Fibroblast of lung (primary cell): ENCODE data around the gene PRRX1.

ENCODE experiments used
- EZH2 ChIP-seq: IDR thresholded peaks from 2 replicates; pipeline ENCODE4 v1.5.1; 2012; ENCODE audit warnings: low read length, control low read depth, mild to moderate bottlenecking; ENCODE audit errors: missing control alignments
- TF ChIP-seq, protein P1 (sequence below), 2 donors: IDR thresholded peaks in 1 of 2; conservative IDR thresholded peaks in 1 of 2; 1 replicate in 1 of 2; 2 replicates in 1 of 2; pipeline ENCODE4 v1.5.1; 2011 to 2012; ENCODE audit warnings: low read length in 2 of 2, control low read depth in 1 of 2, inconsistent platforms in 1 of 2, low read depth in 1 of 2, mild to moderate bottlenecking in 1 of 2

DNA sequence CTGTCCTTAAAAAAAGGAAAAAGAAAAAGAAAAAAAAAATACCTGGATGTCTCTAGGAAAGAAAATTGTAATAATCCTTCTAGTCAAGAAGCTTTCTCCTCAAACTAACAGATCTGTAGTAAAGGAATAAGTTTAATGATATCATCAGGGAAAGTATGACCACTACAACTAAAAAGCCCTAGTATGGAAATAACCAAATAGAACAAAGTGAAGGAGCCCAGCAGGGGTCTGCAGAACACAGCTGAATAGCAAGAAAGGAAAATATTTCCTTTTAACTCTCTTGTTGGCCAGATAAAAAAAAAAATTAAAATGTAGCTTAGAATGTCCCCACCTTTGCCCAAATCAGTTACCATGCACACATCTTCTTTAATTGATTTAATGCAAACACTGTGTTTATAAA lies 43.2 kb downstream of the PRRX1 start:
- TF ChIP-seq, protein P1, sequence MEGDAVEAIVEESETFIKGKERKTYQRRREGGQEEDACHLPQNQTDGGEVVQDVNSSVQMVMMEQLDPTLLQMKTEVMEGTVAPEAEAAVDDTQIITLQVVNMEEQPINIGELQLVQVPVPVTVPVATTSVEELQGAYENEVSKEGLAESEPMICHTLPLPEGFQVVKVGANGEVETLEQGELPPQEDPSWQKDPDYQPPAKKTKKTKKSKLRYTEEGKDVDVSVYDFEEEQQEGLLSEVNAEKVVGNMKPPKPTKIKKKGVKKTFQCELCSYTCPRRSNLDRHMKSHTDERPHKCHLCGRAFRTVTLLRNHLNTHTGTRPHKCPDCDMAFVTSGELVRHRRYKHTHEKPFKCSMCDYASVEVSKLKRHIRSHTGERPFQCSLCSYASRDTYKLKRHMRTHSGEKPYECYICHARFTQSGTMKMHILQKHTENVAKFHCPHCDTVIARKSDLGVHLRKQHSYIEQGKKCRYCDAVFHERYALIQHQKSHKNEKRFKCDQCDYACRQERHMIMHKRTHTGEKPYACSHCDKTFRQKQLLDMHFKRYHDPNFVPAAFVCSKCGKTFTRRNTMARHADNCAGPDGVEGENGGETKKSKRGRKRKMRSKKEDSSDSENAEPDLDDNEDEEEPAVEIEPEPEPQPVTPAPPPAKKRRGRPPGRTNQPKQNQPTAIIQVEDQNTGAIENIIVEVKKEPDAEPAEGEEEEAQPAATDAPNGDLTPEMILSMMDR (conservative IDR thresholded peaks at IDR 0.05 in 1 of 2, IDR thresholded peaks at IDR 0.05 in 1 of 2; ENCODE audit: low read depth in 1 of 2, low read length in 2 of 2), result no peak
- TF ChIP-seq EZH2, result no peak
